GM18951 (cell line): ENCODE data around the gene ARID1B.

ENCODE experiments used
- POLR2A ChIP-seq: IDR thresholded peaks from 4 replicates; pipeline ENCODE4 v1.6.1; 2011; ENCODE audit warnings: mild to moderate bottlenecking; ENCODE audit not compliant: insufficient read length, insufficient read depth; ENCODE audit errors: extremely low read depth
- in situ Hi-C: fragments of 300-500 bp; cut with MboI; formaldehyde crosslinking; loops from one replicate; pipeline ENCODE4 v1.12.0; 2022; ENCODE audit warnings: low sequenced_read_pairs, mixed read lengths, inconsistent platforms; ENCODE audit not compliant: unreplicated experiment

The ARID1B gene

GRCh38 chr6:156950084-156950483 is 172.9 kb downstream of the ARID1B start:
- in situ Hi-C loops: no loop called here
- no peak for TF ChIP-seq POLR2A

- in situ Hi-C loops: no loop called here
Measured at GRCh38 chr6:156950531-156950930, 173.4 kb downstream of the ARID1B start.

GRCh38 chr6:156952401-156952800 is 175.2 kb downstream of the ARID1B start:
- TF ChIP-seq POLR2A: no peak
- in situ Hi-C loops: no loop called here

More at GRCh38 chr6:156950531-156950930, 173.4 kb downstream of the ARID1B start:
- TF ChIP-seq POLR2A: no peak

- in situ Hi-C loops: no loop called here
- no peak for TF ChIP-seq POLR2A
Measured at GRCh38 chr6:156953127-156953478, 175.9 kb downstream of the ARID1B start.

- TF ChIP-seq POLR2A: no peak
- in situ Hi-C loops: no loop called here
Measured at GRCh38 chr6:156953479-156954146, 176.4 kb downstream of the ARID1B start.

GRCh38 chr6:156954191-156954590 is 177.0 kb downstream of the ARID1B start:
- no peak for TF ChIP-seq POLR2A
- in situ Hi-C loops: no loop called here

- in situ Hi-C loops: no loop called here
- TF ChIP-seq POLR2A: no peak
Measured at GRCh38 chr6:156954816-156955215, 177.6 kb downstream of the ARID1B start.

GRCh38 chr6:156955494-156956183 is 178.5 kb downstream of the ARID1B start:
- no peak for TF ChIP-seq POLR2A
- in situ Hi-C loops: no loop called here

- in situ Hi-C loops: no loop called here
- TF ChIP-seq POLR2A: no peak
Measured at GRCh38 chr6:156956286-156956685, 179.1 kb downstream of the ARID1B start.

GRCh38 chr6:156957931-156958547 is 180.9 kb downstream of the ARID1B start:
- in situ Hi-C loops: no loop called here
- no peak for TF ChIP-seq POLR2A

GRCh38 chr6:156960525-156960924 is 183.3 kb downstream of the ARID1B start:
- TF ChIP-seq POLR2A: no peak

GRCh38 chr6:156961282-156961892 is 184.2 kb downstream of the ARID1B start:
- TF ChIP-seq POLR2A: no peak
- in situ Hi-C loops: no loop called here

More at GRCh38 chr6:156960525-156960924, 183.3 kb downstream of the ARID1B start:
- in situ Hi-C loops: no loop called here
